Panc1 (cell line): ENCODE results near the gene LARP4B. TPM values are rescaled to one million over a fixed set of nuclear protein-coding genes. Genes with fewer than 3 reads are reported as not detected.

Source experiments
- ATAC-seq: fragments of 200-7000 bp; cut with Tn5 transposase; 2 replicates; pipeline ENCODE4 v1.9.1; 2020; ENCODE audit warnings: mild to moderate bottlenecking, moderate library complexity
- BruUV-seq: library from RNA; stranded (reverse); fragments of 400-500 nt; replicated peaks from 2 replicates; lab custom pipeline; 2021; lab: Mats Ljungman, UMichigan
- CTCF ChIA-PET: fragments of 300-600 bp; sonication (Branson Sonifier 250); formaldehyde crosslinking; loops from one replicate; lab custom pipeline; 2022; ENCODE audit warnings: antibody characterized with exemption; lab: Charles Lee
- POLR2A ChIA-PET: fragments of 300-600 bp; sonication (Branson Sonifier 250); formaldehyde crosslinking; loops from one replicate; lab custom pipeline; 2022; ENCODE audit warnings: antibody characterized with exemption; lab: Charles Lee
- DNase-seq: peaks from one replicate; pipeline ENCODE4 v3.0.0-alpha.2; 2010; ENCODE audit warnings: low read depth, low spot score
- H3K27ac ChIP-seq: 2 replicates; pipeline ENCODE4 v1.5.1; 2011; ENCODE audit warnings: mild to moderate bottlenecking, low read length, inconsistent platforms
- H3K27me3 ChIP-seq: fragments of 200-500 bp; sonication (Bioruptor generic); 2 replicates; pipeline ENCODE4 v1.6.0; 2014; ENCODE audit warnings: low read length, inconsistent platforms; ENCODE audit not compliant: control insufficient read depth, insufficient read depth
- H3K36me3 ChIP-seq: fragments of 200-500 bp; sonication (Bioruptor generic); 2 replicates; pipeline ENCODE4 v1.5.1; 2014; ENCODE audit warnings: inconsistent platforms, mild to moderate bottlenecking, low read length, moderate library complexity; ENCODE audit not compliant: control insufficient read depth, insufficient read depth
- H3K4me1 ChIP-seq: 2 replicates; pipeline ENCODE4 v1.5.1; 2011; ENCODE audit warnings: inconsistent platforms, mild to moderate bottlenecking, low read length, moderate library complexity; ENCODE audit not compliant: control insufficient read depth, insufficient read depth
- H3K4me3 ChIP-seq, 2 experiments: 2 replicates each; pipeline ENCODE4 v1.5.1; 2011 to 2012; ENCODE audit warnings: low read depth in 2 of 2, low read length in 2 of 2, mild to moderate bottlenecking in 2 of 2, inconsistent platforms in 1 of 2, moderate library complexity in 1 of 2
- H3K9me3 ChIP-seq: fragments of 200-500 bp; sonication (Bioruptor generic); 2 replicates; pipeline ENCODE4 v1.5.1; 2014; ENCODE audit warnings: low read depth, mild to moderate bottlenecking, inconsistent platforms, low read length, moderate library complexity; ENCODE audit not compliant: control insufficient read depth, insufficient read depth
- POLR2AphosphoS5 ChIP-seq: IDR thresholded peaks from 2 replicates; pipeline ENCODE4 v1.6.1; 2012; ENCODE audit warnings: mild to moderate bottlenecking, low read depth, low read length, moderate library complexity
- SIN3A ChIP-seq: IDR thresholded peaks from 2 replicates; pipeline ENCODE4 v1.6.1; 2012; ENCODE audit warnings: low read depth, mild to moderate bottlenecking, low read length, moderate library complexity, borderline replicate concordance; ENCODE audit not compliant: insufficient read depth
- TCF7L2 ChIP-seq: IDR thresholded peaks from 2 replicates; pipeline ENCODE4 v1.6.1; 2011; ENCODE audit warnings: mild to moderate bottlenecking, low read depth, low read length, inconsistent platforms
- in situ Hi-C: cut with HindIII; loops from 2 replicates; pipeline ENCODE4 v1.10.0; 2016; ENCODE audit warnings: low sequenced_read_pairs, low pct_unique_long_range_greater_than_20kb
- intact Hi-C: fragments of 100-400 bp; cut with micrococcal nuclease; formaldehyde crosslinking; loops from one replicate; pipeline ENCODE4 v1.10.0; 2022; ENCODE audit not compliant: unreplicated experiment
- total RNA-seq: library from RNA; stranded (reverse); gene quantifications from one replicate; pipeline ENCODE4 v1.2.1, GENCODE V29; 2021; ENCODE audit not compliant: unreplicated experiment
- TF ChIP-seq, protein P1 (sequence below): fragments of 450-650 bp; IDR thresholded peaks from 2 replicates; pipeline ENCODE4 v1.5.1; 2017; ENCODE audit warnings: mild to moderate bottlenecking
- TF ChIP-seq, protein P2 (sequence below), 2 experiments: IDR thresholded peaks; 2 replicates each; pipeline ENCODE4 v1.6.1; 2011 to 2012; ENCODE audit warnings: low read depth in 2 of 2, control low read depth in 1 of 2, low read length in 1 of 2, mild to moderate bottlenecking in 1 of 2, moderate library complexity in 1 of 2; ENCODE audit not compliant: insufficient read depth in 1 of 2

Gene LARP4B
- total RNA-seq, 1 experiment from 2014 or later: 87.0 TPM

DNA sequence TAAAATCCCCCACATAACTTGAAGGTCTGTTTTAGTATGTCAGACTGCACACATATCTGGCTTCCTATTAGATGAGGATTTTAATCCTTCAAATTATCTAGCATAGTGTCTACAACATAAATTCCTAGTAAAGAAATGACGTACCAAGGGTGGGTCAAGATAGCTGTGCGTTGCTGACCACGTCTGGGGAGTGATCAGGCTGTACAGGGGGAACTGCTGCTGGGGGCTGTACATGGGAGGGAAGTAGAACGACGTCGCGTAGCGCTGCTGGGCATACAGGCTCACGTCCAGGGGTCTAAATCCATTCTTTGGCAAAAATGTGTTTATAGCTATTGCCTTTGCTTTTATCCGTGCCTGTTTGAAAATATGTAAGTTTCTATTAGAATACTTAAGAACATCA, 102.3 kb downstream of the LARP4B start:
- Histone ChIP-seq H3K36me3 (peaks cover 11% of the 10 kb centered on the region), H3K9me3 (no peaks in the 10 kb centered on the region), H3K27ac (no peak overlapping the region), H3K4me3 (no peak overlapping the region), H3K4me1 (no peaks in the 10 kb centered on the region), H3K27me3 (no peaks in the 10 kb centered on the region)
- in situ Hi-C loops: no loop called here
- CTCF ChIA-PET: no interaction called here
- no peak for ATAC-seq
- BruUV-seq: no TSS peak
- intact Hi-C loops: no loop called here
- TF ChIP-seq, protein P1, sequence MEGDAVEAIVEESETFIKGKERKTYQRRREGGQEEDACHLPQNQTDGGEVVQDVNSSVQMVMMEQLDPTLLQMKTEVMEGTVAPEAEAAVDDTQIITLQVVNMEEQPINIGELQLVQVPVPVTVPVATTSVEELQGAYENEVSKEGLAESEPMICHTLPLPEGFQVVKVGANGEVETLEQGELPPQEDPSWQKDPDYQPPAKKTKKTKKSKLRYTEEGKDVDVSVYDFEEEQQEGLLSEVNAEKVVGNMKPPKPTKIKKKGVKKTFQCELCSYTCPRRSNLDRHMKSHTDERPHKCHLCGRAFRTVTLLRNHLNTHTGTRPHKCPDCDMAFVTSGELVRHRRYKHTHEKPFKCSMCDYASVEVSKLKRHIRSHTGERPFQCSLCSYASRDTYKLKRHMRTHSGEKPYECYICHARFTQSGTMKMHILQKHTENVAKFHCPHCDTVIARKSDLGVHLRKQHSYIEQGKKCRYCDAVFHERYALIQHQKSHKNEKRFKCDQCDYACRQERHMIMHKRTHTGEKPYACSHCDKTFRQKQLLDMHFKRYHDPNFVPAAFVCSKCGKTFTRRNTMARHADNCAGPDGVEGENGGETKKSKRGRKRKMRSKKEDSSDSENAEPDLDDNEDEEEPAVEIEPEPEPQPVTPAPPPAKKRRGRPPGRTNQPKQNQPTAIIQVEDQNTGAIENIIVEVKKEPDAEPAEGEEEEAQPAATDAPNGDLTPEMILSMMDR: no peak
- TF ChIP-seq, protein P2, sequence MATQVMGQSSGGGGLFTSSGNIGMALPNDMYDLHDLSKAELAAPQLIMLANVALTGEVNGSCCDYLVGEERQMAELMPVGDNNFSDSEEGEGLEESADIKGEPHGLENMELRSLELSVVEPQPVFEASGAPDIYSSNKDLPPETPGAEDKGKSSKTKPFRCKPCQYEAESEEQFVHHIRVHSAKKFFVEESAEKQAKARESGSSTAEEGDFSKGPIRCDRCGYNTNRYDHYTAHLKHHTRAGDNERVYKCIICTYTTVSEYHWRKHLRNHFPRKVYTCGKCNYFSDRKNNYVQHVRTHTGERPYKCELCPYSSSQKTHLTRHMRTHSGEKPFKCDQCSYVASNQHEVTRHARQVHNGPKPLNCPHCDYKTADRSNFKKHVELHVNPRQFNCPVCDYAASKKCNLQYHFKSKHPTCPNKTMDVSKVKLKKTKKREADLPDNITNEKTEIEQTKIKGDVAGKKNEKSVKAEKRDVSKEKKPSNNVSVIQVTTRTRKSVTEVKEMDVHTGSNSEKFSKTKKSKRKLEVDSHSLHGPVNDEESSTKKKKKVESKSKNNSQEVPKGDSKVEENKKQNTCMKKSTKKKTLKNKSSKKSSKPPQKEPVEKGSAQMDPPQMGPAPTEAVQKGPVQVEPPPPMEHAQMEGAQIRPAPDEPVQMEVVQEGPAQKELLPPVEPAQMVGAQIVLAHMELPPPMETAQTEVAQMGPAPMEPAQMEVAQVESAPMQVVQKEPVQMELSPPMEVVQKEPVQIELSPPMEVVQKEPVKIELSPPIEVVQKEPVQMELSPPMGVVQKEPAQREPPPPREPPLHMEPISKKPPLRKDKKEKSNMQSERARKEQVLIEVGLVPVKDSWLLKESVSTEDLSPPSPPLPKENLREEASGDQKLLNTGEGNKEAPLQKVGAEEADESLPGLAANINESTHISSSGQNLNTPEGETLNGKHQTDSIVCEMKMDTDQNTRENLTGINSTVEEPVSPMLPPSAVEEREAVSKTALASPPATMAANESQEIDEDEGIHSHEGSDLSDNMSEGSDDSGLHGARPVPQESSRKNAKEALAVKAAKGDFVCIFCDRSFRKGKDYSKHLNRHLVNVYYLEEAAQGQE (IDR thresholded peaks at IDR 0.05; ENCODE audit: insufficient read depth in 1 of 2, low read depth in 2 of 2, low read length in 1 of 2): no peak
- TF ChIP-seq SIN3A (no peak), POLR2AphosphoS5 (no peak), TCF7L2 (no peak)
- POLR2A ChIA-PET: no interaction called here
- no peak for DNase-seq

DNA sequence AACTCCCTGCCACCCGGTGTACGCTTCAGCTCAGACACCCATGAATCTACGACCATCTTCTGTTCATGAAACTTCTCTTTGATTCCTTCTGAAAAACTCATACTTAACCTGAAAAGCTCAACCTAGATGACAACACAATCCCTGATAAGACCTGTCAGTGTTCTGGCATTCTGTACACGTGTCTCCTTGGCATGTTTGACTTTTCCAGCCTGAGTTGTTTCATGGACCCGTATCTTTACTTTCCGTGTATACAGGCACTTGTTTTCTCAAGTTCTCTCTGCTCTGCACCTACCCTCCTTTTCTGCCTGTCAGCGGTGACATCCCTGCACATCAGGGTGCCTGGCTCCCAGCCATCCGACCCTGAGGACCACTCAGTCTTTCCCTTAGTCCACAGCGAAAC, 103.3 kb downstream of the LARP4B start:
- DNase-seq (no peak), ATAC-seq (no peak)
- in situ Hi-C loops (no loop called here), intact Hi-C loops (no loop called here)
- ChIA-PET CTCF (no interaction called here), POLR2A (no interaction called here)
- Histone ChIP-seq H3K27ac (no peak overlapping the region), H3K9me3 (no peaks in the 10 kb centered on the region), H3K36me3 (peaks cover 11% of the 10 kb centered on the region), H3K27me3 (no peaks in the 10 kb centered on the region), H3K4me3 (no peak overlapping the region), H3K4me1 (no peaks in the 10 kb centered on the region)
- TF ChIP-seq, protein P2 (IDR thresholded peaks at IDR 0.05; ENCODE audit: insufficient read depth in 1 of 2, low read depth in 2 of 2, low read length in 1 of 2): no peak
- TF ChIP-seq, protein P1: no peak
- TF ChIP-seq POLR2AphosphoS5 (no peak), TCF7L2 (no peak), SIN3A (no peak)
- BruUV-seq: no TSS peak
